Urothelium cell line (cell line): ENCODE data around the gene NOTO.
"Not testable (repeated sequence)": the region's sequence is repeated elsewhere in the genome, so short reads cannot be mapped to it uniquely, and the experiment has no call there.

Experiments used
- DNase-seq: peaks from one replicate; pipeline ENCODE4 v3.0.0; 2011; ENCODE audit warnings: low spot score, mixed read lengths
- FAIRE-seq: peaks from 2 replicates; lab custom pipeline; 2011; peaks lifted over from hg19 to GRCh38; lab: Jason Lieb, UNC

The NOTO gene

GRCh38 chr2:73202156-73203054 is at the start of gene NOTO:
NOTO (plus strand) TSS chr2:73202574; CDS start chr2:73202667, 93 bp downstream.
- FAIRE-seq (no peak), DNase-seq (no peak)

- FAIRE-seq (no peak), DNase-seq (peak; percentile 58)
Observed at GRCh38 chr2:73156539-73157124, 45.7 kb upstream of the NOTO start.

GRCh38 chr2:73162856-73163391 is 39.5 kb upstream of the NOTO start:
- FAIRE-seq (no peak), DNase-seq (no peak)

GRCh38 chr2:73163483-73164367 is 38.6 kb upstream of the NOTO start:
- FAIRE-seq (no peak), DNase-seq (peak; percentile 86)

- not testable (repeated sequence) for FAIRE-seq, DNase-seq
Observed at GRCh38 chr2:73165978-73166377, 36.4 kb upstream of the NOTO start.

- peak; percentile 83 for FAIRE-seq
- not testable (repeated sequence) for DNase-seq
Observed at GRCh38 chr2:73166813-73167212, 35.6 kb upstream of the NOTO start.

- not testable (repeated sequence) for FAIRE-seq, DNase-seq
Observed at GRCh38 chr2:73168348-73168747, 34.0 kb upstream of the NOTO start.

GRCh38 chr2:73170341-73170740 is 32.0 kb upstream of the NOTO start:
- DNase-seq, FAIRE-seq: not testable (repeated sequence)

GRCh38 chr2:73172963-73173362 is 29.4 kb upstream of the NOTO start:
- no peak for DNase-seq
- FAIRE-seq, result no peak

GRCh38 chr2:73173781-73174180 is 28.6 kb upstream of the NOTO start:
- DNase-seq (no peak), FAIRE-seq (no peak)

- DNase-seq, result no peak
- FAIRE-seq, result no peak
Observed at GRCh38 chr2:73174244-73174643, 28.1 kb upstream of the NOTO start.

GRCh38 chr2:73174941-73175662 is 27.3 kb upstream of the NOTO start:
- FAIRE-seq (no peak), DNase-seq (no peak)

GRCh38 chr2:73175663-73176204 is 26.6 kb upstream of the NOTO start:
- no peak for DNase-seq

GRCh38 chr2:73176205-73176880 is 26.0 kb upstream of the NOTO start:
- DNase-seq (no peak), FAIRE-seq (no peak)

More at GRCh38 chr2:73175663-73176204, 26.6 kb upstream of the NOTO start:
- no peak for FAIRE-seq

- DNase-seq, result peak; percentile 98
- peak; percentile 70 for FAIRE-seq
Observed at GRCh38 chr2:73176881-73177644, 25.3 kb upstream of the NOTO start.

GRCh38 chr2:73177645-73178255 is 24.6 kb upstream of the NOTO start:
- peak; percentile 17 for FAIRE-seq
- peak; percentile 57 for DNase-seq

GRCh38 chr2:73185965-73186364 is 16.4 kb upstream of the NOTO start:
- DNase-seq, result no peak
- FAIRE-seq, result no peak

GRCh38 chr2:73187549-73187948 is 14.8 kb upstream of the NOTO start:
- DNase-seq, result no peak
- FAIRE-seq, result no peak
